ENCODE measurements around the gene ZNF77. TPM values are rescaled to one million over a fixed set of nuclear protein-coding genes. Genes with fewer than 3 reads are reported as not detected.

The ZNF77 gene
- polyA plus RNA-seq, 3 donors = 0.30 to 2.7 (median 1.0) TPM

GRCh38 chr19:2912306-2912705 lies 32.5 kb downstream of the ZNF77 start:
- peaks cover 34 to 79% (median 56%) of the 10 kb centered on the region in 7 donors for H3K9me3 Mint-ChIP-seq
- DNase-seq = no peak
- H4K20me1 ChIP-seq (ENCODE audit: insufficient read depth, low read length) = no peaks in the 10 kb centered on the region
- no peaks in the 10 kb centered on the region for H3K27me3 ChIP-seq (ENCODE audit: control insufficient read depth in 2 of 2, insufficient read depth in 2 of 2, low read length in 2 of 2)
- no peak overlapping the region for H3K4me2 ChIP-seq (replicated peaks; ENCODE audit: extremely low read depth, low read length, poor library complexity, severe bottlenecking)
- H2AFZ ChIP-seq (ENCODE audit: insufficient read depth, low read depth, low read length, poor library complexity, severe bottlenecking) = no peak overlapping the region
- no peak overlapping the region for H3K4me3 ChIP-seq (replicated peaks in 1 of 3; ENCODE audit: low read depth in 2 of 3, low read length in 3 of 3)
- H3K36me3 Mint-ChIP-seq = peaks cover 31 to 59% of the 10 kb centered on the region in 2 donors
- peaks cover 0 to 2% (median 1%) of the 10 kb centered on the region in 3 donors for H3K27me3 Mint-ChIP-seq (ENCODE audit: low read depth in 3 of 3)
- no peaks in the 10 kb centered on the region for H3K4me1 Mint-ChIP-seq
- peaks cover 56% of the 10 kb centered on the region in 2 donors for H3K9me3 ChIP-seq (replicated peaks in 1 of 2; ENCODE audit: control insufficient read depth in 1 of 2, insufficient read depth in 1 of 2, low read length in 2 of 2)
- H3K27ac ChIP-seq (ENCODE audit: low read depth in 1 of 2, low read length in 2 of 2) = no peak overlapping the region
- H3K4me3 Mint-ChIP-seq = no peak overlapping the region
- intact Hi-C loops (cut with micrococcal nuclease) = no loop called here
- no peaks in the 10 kb centered on the region for H3K4me1 ChIP-seq (ENCODE audit: control insufficient read depth in 1 of 2, insufficient read depth in 2 of 2, low read length in 2 of 2)
- peaks cover 17 to 41% of the 10 kb centered on the region in 2 donors for H3K36me3 ChIP-seq (replicated peaks in 1 of 2; ENCODE audit: control insufficient read depth in 1 of 2, insufficient read depth in 2 of 2, low read length in 2 of 2)
- no peak for TF ChIP-seq CTCF (IDR thresholded peaks at IDR 0.05)
- H3K79me2 ChIP-seq (ENCODE audit: insufficient read depth, low read length) = peaks cover 16% of the 10 kb centered on the region
- H3K9ac ChIP-seq (ENCODE audit: insufficient read depth, low read length, poor library complexity, severe bottlenecking) = no peak overlapping the region
- WGBS (ENCODE audit: insufficient coverage) = 100% methylated on average over 1 of the region's 5 CpGs
- no peak overlapping the region for H3K27ac Mint-ChIP-seq

- WGBS (ENCODE audit: insufficient coverage) = 96% methylated on average over 15 of the region's 20 CpGs
- TF ChIP-seq CTCF (IDR thresholded peaks at IDR 0.05) = no peak
- peaks cover 0 to under 1% of the 10 kb centered on the region in 2 donors for H3K36me3 ChIP-seq (replicated peaks in 1 of 2; ENCODE audit: control insufficient read depth in 1 of 2, insufficient read depth in 2 of 2, low read length in 2 of 2)
- H4K20me1 ChIP-seq (ENCODE audit: insufficient read depth, low read length) = no peaks in the 10 kb centered on the region
- no peak overlapping the region for H3K4me2 ChIP-seq (replicated peaks; ENCODE audit: extremely low read depth, low read length, poor library complexity, severe bottlenecking)
- peaks cover 23% of the 10 kb centered on the region for H3K79me2 ChIP-seq (ENCODE audit: insufficient read depth, low read length)
- Mint-ChIP-seq H3K27ac (no peak overlapping the region), H3K4me3 (no peak overlapping the region), H3K9me3 (peaks cover 10 to 29% (median 17%) of the 10 kb centered on the region in 7 donors), H3K27me3 (ENCODE audit: low read depth in 3 of 3) (peaks cover 0 to 3% (median 0%) of the 10 kb centered on the region in 3 donors), H3K36me3 (peaks cover 6 to 18% of the 10 kb centered on the region in 2 donors), H3K4me1 (peaks cover 7% of the 10 kb centered on the region)
- H3K27me3 ChIP-seq (ENCODE audit: control insufficient read depth in 2 of 2, insufficient read depth in 2 of 2, low read length in 2 of 2) = no peaks in the 10 kb centered on the region
- no peak overlapping the region for H2AFZ ChIP-seq (ENCODE audit: insufficient read depth, low read depth, low read length, poor library complexity, severe bottlenecking)
- no peak overlapping the region for H3K4me3 ChIP-seq (replicated peaks in 1 of 3; ENCODE audit: low read depth in 2 of 3, low read length in 3 of 3)
- peaks cover 2 to 13% of the 10 kb centered on the region in 2 donors for H3K9me3 ChIP-seq (replicated peaks in 1 of 2; ENCODE audit: control insufficient read depth in 1 of 2, insufficient read depth in 1 of 2, low read length in 2 of 2)
- no peak for DNase-seq
- peaks cover under 1 to 2% of the 10 kb centered on the region in 2 donors for H3K4me1 ChIP-seq (ENCODE audit: control insufficient read depth in 1 of 2, insufficient read depth in 2 of 2, low read length in 2 of 2)
- intact Hi-C loops (cut with micrococcal nuclease) = no loop called here
- H3K27ac ChIP-seq (ENCODE audit: low read depth in 1 of 2, low read length in 2 of 2) = no peak overlapping the region
- no peak overlapping the region for H3K9ac ChIP-seq (ENCODE audit: insufficient read depth, low read length, poor library complexity, severe bottlenecking)
Observed at GRCh38 chr19:2906631-2907195, 38.1 kb downstream of the ZNF77 start.

All from CD14-positive monocyte (primary cell).